Ovary (tissue), 3 donors: ENCODE measurements around the gene RBM5.

Source experiments
- CTCF ChIP-seq, 3 donors: fragments of 450-650 bp in 2 of 3; fragments of 200-600 bp in 1 of 3; IDR thresholded peaks; one replicate each; pipeline versions ENCODE4 v1.5.1 to v1.8.0; 2016 to 2022; ENCODE audit warnings: antibody characterized with exemption in 3 of 3, mild to moderate bottlenecking in 1 of 3
- POLR2A ChIP-seq: fragments of 450-650 bp; IDR thresholded peaks from one replicate; pipeline ENCODE4 v1.6.1; 2017; ENCODE audit warnings: antibody characterized with exemption, mild to moderate bottlenecking, moderate library complexity
- donor health status: DM: no; HTN: no; CAD: no.

GRCh38 chr3:50088725-50089608, at the start of gene RBM5:
- TF ChIP-seq POLR2A, result peak; percentile 76
- no peak for TF ChIP-seq CTCF (IDR thresholded peaks at IDR 0.05)
